B cell (primary cell): ENCODE results near the gene KRT23. TPM values are rescaled to one million over a fixed set of nuclear protein-coding genes. Genes with fewer than 3 reads are reported as not detected.

ENCODE experiments used
- ATAC-seq: fragments of 200-7000 bp; cut with Tn5 transposase; one replicate; pipeline ENCODE4 v1.10.0; 2021; ENCODE audit warnings: low read depth, mild to moderate bottlenecking, moderate number of reproducible peaks, moderate library complexity
- CTCF ChIA-PET: fragments of 350-600 bp; sonication (Branson Sonifier 250); formaldehyde crosslinking; loops from one replicate; lab custom pipeline; 2021; ENCODE audit warnings: antibody characterized with exemption, inconsistent platforms; lab: Charles Lee
- POLR2A ChIA-PET: fragments of 350-600 bp; sonication (Branson Sonifier 250); formaldehyde crosslinking; loops from one replicate; lab custom pipeline; 2021; ENCODE audit warnings: antibody characterized with exemption; lab: Charles Lee
- DNase-seq: peaks from one replicate; pipeline ENCODE4 v3.0.0; 2013
- H2AFZ ChIP-seq: 2 replicates; pipeline ENCODE4 v1.6.1; 2012; ENCODE audit warnings: mild to moderate bottlenecking, low read depth, low read length; ENCODE audit not compliant: insufficient read depth, poor library complexity, severe bottlenecking
- H3K27ac ChIP-seq, 2 donors: 1 replicate in 1 of 2; 2 replicates in 1 of 2; pipeline ENCODE4 v1.5.1; 2012 to 2013; ENCODE audit warnings: low read length in 2 of 2, mild to moderate bottlenecking in 2 of 2, moderate library complexity in 1 of 2
- H3K27me3 ChIP-seq, 4 experiments: fragments of 200-600 bp in 1 of 4; sonication (generic) in 1 of 4; replicated peaks in 1 of 4; 1 replicate in 2 of 4; 2 replicates in 2 of 4; pipeline versions ENCODE4 v1.6.1 to v1.7.0; 2013 to 2016; ENCODE audit warnings: low read length in 3 of 4, mild to moderate bottlenecking in 2 of 4, mixed read lengths in 1 of 4, moderate library complexity in 1 of 4; ENCODE audit not compliant: insufficient read depth in 4 of 4, control insufficient read depth in 3 of 4; ENCODE audit errors: control extremely low read depth in 1 of 4
- H3K36me3 ChIP-seq, 2 experiments: replicated peaks in 1 of 2; 1 replicate in 1 of 2; 2 replicates in 1 of 2; pipeline versions ENCODE4 v1.6.1 to v1.7.1; 2013; ENCODE audit warnings: low read length in 1 of 2; ENCODE audit not compliant: insufficient read depth in 2 of 2, control insufficient read depth in 1 of 2; ENCODE audit errors: control extremely low read depth in 1 of 2, extremely low read depth in 1 of 2
- H3K4me1 ChIP-seq, 2 donors: fragments of 200-600 bp in 1 of 2; sonication (generic) in 1 of 2; 1 replicate in 1 of 2; 2 replicates in 1 of 2; pipeline versions ENCODE4 v1.5.1 to v1.6.1; 2013 to 2017; ENCODE audit warnings: low read length in 2 of 2; ENCODE audit not compliant: control insufficient read depth in 2 of 2, insufficient read depth in 2 of 2
- H3K4me2 ChIP-seq: replicated peaks from 2 replicates; pipeline ENCODE3; 2012; ENCODE audit warnings: mild to moderate bottlenecking, low read depth, low read length; ENCODE audit not compliant: poor library complexity, severe bottlenecking
- H3K4me3 ChIP-seq, 5 experiments: fragments of 200-600 bp in 1 of 5; sonication (generic) in 1 of 5; 1 replicate in 3 of 5; 2 replicates in 2 of 5; pipeline versions ENCODE4 v1.5.1 to v1.7.0; 2011 to 2016; ENCODE audit warnings: low read length in 4 of 5, mild to moderate bottlenecking in 4 of 5, low read depth in 2 of 5, control low read depth in 1 of 5, moderate library complexity in 1 of 5; ENCODE audit not compliant: insufficient read depth in 1 of 5; ENCODE audit errors: control extremely low read depth in 1 of 5, extremely low read depth in 1 of 5
- H3K79me2 ChIP-seq: fragments of 200-600 bp; sonication (generic); one replicate; pipeline ENCODE4 v1.6.0; 2016; ENCODE audit warnings: low read length; ENCODE audit not compliant: control insufficient read depth, insufficient read depth
- H3K9ac ChIP-seq: fragments of 200-600 bp; sonication (generic); 2 replicates; pipeline ENCODE4 v1.6.1; 2017; ENCODE audit warnings: mild to moderate bottlenecking, low read length, moderate library complexity
- H3K9me3 ChIP-seq, 3 donors: one replicate each; pipeline versions ENCODE4 v1.6.1 to v1.7.1; 2013; ENCODE audit warnings: low read length in 2 of 3; ENCODE audit not compliant: control insufficient read depth in 2 of 3, insufficient read depth in 1 of 3; ENCODE audit errors: control extremely low read depth in 1 of 3
- H4K20me1 ChIP-seq: 2 replicates; pipeline ENCODE4 v1.6.0; 2012; ENCODE audit warnings: mild to moderate bottlenecking, low read length; ENCODE audit not compliant: insufficient read depth, control insufficient read depth, poor library complexity, severe bottlenecking
- H3K27ac Mint-ChIP-seq: one replicate; pipeline ENCODE4 v1.8.0; 2021; ENCODE audit warnings: mixed read lengths
- H3K27me3 Mint-ChIP-seq: one replicate; pipeline ENCODE4 v1.8.0; 2021; ENCODE audit warnings: mixed read lengths
- H3K4me1 Mint-ChIP-seq: one replicate; pipeline ENCODE4 v1.8.0; 2021; ENCODE audit warnings: mixed read lengths
- H3K4me3 Mint-ChIP-seq: one replicate; pipeline ENCODE4 v1.8.0; 2021; ENCODE audit warnings: mixed read lengths
- H3K9me3 Mint-ChIP-seq: one replicate; pipeline ENCODE4 v1.8.0; 2022; ENCODE audit warnings: mixed read lengths; ENCODE audit not compliant: insufficient read depth
- EZH2 ChIP-seq: IDR thresholded peaks from 2 replicates; pipeline ENCODE4 v1.6.1; 2012; ENCODE audit warnings: borderline replicate concordance, low read depth, mild to moderate bottlenecking, moderate library complexity, low read length; ENCODE audit not compliant: insufficient read depth, poor library complexity, severe bottlenecking
- WGBS: methylation state at CpG from one replicate; pipeline ENCODE4 v1.1.5; 2013; ENCODE audit warnings: missing lambda C conversion rate; ENCODE audit not compliant: insufficient coverage; 5-methylcytosine and 5-hydroxymethylcytosine counted together
- intact Hi-C: fragments of 100-400 bp; cut with micrococcal nuclease; formaldehyde crosslinking; loops from one replicate; pipeline ENCODE4 v1.10.0; 2022
- polyA plus RNA-seq: library from polyadenylated mRNA; depleted of rRNA; stranded (reverse); fragments of >200 nt; gene quantifications from 2 replicates; pipeline ENCODE4 v1.2.3, GENCODE V29; 2012
- total RNA-seq, 2 donors: library from RNA; stranded (reverse); fragments of 120-200 nt in 1 of 2; gene quantifications; 1 replicate in 1 of 2; 2 replicates in 1 of 2; pipeline versions ENCODE4 v1.2.3 to v1.2.4, GENCODE V29; 2013 to 2022
- TF ChIP-seq, protein P1 (sequence below): fragments of 200-600 bp; IDR thresholded peaks from one replicate; pipeline ENCODE4 v1.8.0; 2022; ENCODE audit warnings: antibody characterized with exemption, mild to moderate bottlenecking

The KRT23 gene
- total and polyA plus RNA-seq, 2 donors (not counting 1 experiment from before 2014, with no cell fraction given): 0.06 TPM; not detected in 1

DNA sequence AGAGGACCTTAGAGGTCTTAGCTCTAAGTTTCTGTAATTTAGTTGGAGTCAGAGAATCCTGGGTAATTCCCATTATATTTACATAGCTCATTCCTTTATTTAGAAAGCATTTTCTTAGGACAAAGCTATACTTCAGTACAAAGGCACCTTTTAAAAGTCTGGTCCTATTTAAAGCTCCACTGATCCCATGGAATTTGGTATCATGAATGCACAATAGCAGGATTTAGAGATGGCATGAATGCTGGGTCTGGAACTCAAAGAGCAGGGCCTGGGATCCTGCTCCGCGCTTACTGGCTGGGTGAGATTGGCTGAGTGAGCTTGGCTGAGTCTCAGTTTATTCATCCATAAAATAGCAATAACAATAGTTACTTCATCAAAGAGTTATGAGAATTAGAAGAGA lies 4.8 kb downstream of the KRT23 start:
- Histone ChIP-seq H3K27me3 (peaks cover 0 to 3% (median 1%) of the 10 kb centered on the region in 4 experiments), H3K4me2 (no peak overlapping the region), H2AFZ (no peak overlapping the region), H3K9ac (no peak overlapping the region), H3K9me3 (no peaks in the 10 kb centered on the region), H3K36me3 (no peaks in the 10 kb centered on the region), H3K27ac (no peak overlapping the region), H3K4me3 (no peak overlapping the region), H3K4me1 (no peaks in the 10 kb centered on the region), H3K79me2 (no peaks in the 10 kb centered on the region), H4K20me1 (no peaks in the 10 kb centered on the region)
- WGBS: no CpG with 5 or more reads among the region's 2 CpGs
- peaks cover 45% of the 10 kb centered on the region for H3K27me3 Mint-ChIP-seq
- no peak overlapping the region for H3K4me3 Mint-ChIP-seq
- ATAC-seq: no peak
- no peak for DNase-seq
- intact Hi-C loops: no loop called here
- ChIA-PET CTCF (interaction anchor here (1.5 to 1.6 kb wide), 2 partner anchors 24 to 716 kb away, joined by 4 to 5 read pairs; no protein-coding TSS in a partner anchor), POLR2A (no interaction called here)
- H3K9me3 Mint-ChIP-seq: no peaks in the 10 kb centered on the region
- H3K4me1 Mint-ChIP-seq: no peaks in the 10 kb centered on the region
- TF ChIP-seq EZH2: no peak
- TF ChIP-seq, protein P1, sequence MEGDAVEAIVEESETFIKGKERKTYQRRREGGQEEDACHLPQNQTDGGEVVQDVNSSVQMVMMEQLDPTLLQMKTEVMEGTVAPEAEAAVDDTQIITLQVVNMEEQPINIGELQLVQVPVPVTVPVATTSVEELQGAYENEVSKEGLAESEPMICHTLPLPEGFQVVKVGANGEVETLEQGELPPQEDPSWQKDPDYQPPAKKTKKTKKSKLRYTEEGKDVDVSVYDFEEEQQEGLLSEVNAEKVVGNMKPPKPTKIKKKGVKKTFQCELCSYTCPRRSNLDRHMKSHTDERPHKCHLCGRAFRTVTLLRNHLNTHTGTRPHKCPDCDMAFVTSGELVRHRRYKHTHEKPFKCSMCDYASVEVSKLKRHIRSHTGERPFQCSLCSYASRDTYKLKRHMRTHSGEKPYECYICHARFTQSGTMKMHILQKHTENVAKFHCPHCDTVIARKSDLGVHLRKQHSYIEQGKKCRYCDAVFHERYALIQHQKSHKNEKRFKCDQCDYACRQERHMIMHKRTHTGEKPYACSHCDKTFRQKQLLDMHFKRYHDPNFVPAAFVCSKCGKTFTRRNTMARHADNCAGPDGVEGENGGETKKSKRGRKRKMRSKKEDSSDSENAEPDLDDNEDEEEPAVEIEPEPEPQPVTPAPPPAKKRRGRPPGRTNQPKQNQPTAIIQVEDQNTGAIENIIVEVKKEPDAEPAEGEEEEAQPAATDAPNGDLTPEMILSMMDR: no peak
- no peak overlapping the region for H3K27ac Mint-ChIP-seq

DNA sequence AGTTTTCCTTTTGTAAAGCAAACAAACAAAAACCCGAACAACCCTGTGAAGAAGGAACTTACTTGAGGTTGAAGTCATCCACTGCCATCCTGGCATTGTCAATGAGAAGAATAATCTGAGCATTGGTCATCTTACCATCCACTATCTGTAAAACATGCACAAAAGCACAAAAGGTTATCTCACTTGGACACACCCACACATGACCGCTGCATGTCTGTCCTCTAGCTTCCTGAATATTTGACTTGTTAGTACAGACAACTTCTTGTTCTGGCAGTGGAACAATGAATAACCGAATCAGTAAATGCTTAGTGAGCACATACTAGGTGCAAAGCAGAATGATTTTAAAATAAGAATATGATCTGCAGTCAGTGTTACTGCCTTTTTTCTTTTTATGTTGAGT lies 6.1 kb downstream of the KRT23 start:
- no peak for DNase-seq
- H3K4me2 ChIP-seq: no peak overlapping the region
- ATAC-seq: no peak
- H3K9me3 Mint-ChIP-seq: no peaks in the 10 kb centered on the region
- WGBS: 83% methylated on average over 2 of the region's 3 CpGs
- POLR2A ChIA-PET: no interaction called here
- TF ChIP-seq, protein P1: no peak
- no peak for TF ChIP-seq EZH2
- CTCF ChIA-PET: no interaction called here
- H2AFZ ChIP-seq: no peak overlapping the region
- no peak overlapping the region for H3K4me3 ChIP-seq
- H3K9ac ChIP-seq: no peak overlapping the region
- intact Hi-C loops: no loop called here
- H3K4me1 Mint-ChIP-seq: no peaks in the 10 kb centered on the region
- peaks cover 53% of the 10 kb centered on the region for H3K27me3 Mint-ChIP-seq
- H3K27ac Mint-ChIP-seq: no peak overlapping the region
- no peaks in the 10 kb centered on the region for H4K20me1 ChIP-seq
- no peak overlapping the region for H3K4me3 Mint-ChIP-seq
- H3K4me1 ChIP-seq: no peaks in the 10 kb centered on the region
- H3K27me3 ChIP-seq: peaks cover 0 to 7% (median 2%) of the 10 kb centered on the region in 4 experiments
- no peaks in the 10 kb centered on the region for H3K36me3 ChIP-seq
- H3K79me2 ChIP-seq: no peaks in the 10 kb centered on the region
- H3K9me3 ChIP-seq: no peaks in the 10 kb centered on the region
- no peak overlapping the region for H3K27ac ChIP-seq
